Liver (tissue), 9 donors: ENCODE measurements around the gene DAGLA. TPM values are rescaled to one million over a fixed set of nuclear protein-coding genes. Genes with fewer than 3 reads are reported as not detected.

Experiments
- DNase-seq: peaks from one replicate; pipeline ENCODE4 v3.0.0-alpha.2; 2017; ENCODE audit warnings: low spot score
- H3K27ac ChIP-seq, 2 donors: one replicate each; pipeline ENCODE4 v1.7.0; 2013; ENCODE audit warnings: inconsistent platforms in 2 of 2, low read length in 2 of 2, control low read depth in 1 of 2, low read depth in 1 of 2, mild to moderate bottlenecking in 1 of 2
- H3K27me3 ChIP-seq, 4 donors: one replicate each; pipeline versions ENCODE4 v1.6.1 to v1.7.0; 2013; ENCODE audit warnings: low read length in 3 of 4, inconsistent platforms in 1 of 4, mild to moderate bottlenecking in 1 of 4, moderate library complexity in 1 of 4; ENCODE audit not compliant: control insufficient read depth in 4 of 4, insufficient read depth in 4 of 4
- H3K36me3 ChIP-seq, 4 donors: one replicate each; pipeline versions ENCODE4 v1.6.1 to v1.7.0; 2013; ENCODE audit warnings: low read length in 3 of 4, mild to moderate bottlenecking in 3 of 4, low read depth in 1 of 4, moderate library complexity in 1 of 4; ENCODE audit not compliant: control insufficient read depth in 4 of 4, insufficient read depth in 3 of 4
- H3K4me1 ChIP-seq, 4 donors: one replicate each; pipeline versions ENCODE4 v1.6.1 to v1.7.0; 2013; ENCODE audit warnings: low read length in 3 of 4, mild to moderate bottlenecking in 3 of 4, moderate library complexity in 1 of 4; ENCODE audit not compliant: control insufficient read depth in 4 of 4, insufficient read depth in 4 of 4
- H3K4me3 ChIP-seq, 3 donors: one replicate each; pipeline versions ENCODE4 v1.6.1 to v1.7.0; 2013; ENCODE audit warnings: low read length in 3 of 3, control low read depth in 1 of 3, low read depth in 1 of 3, mild to moderate bottlenecking in 1 of 3
- H3K9ac ChIP-seq, 2 donors: one replicate each; pipeline ENCODE4 v1.7.0; 2013; ENCODE audit warnings: low read length in 2 of 2, mild to moderate bottlenecking in 2 of 2, moderate library complexity in 2 of 2, control low read depth in 1 of 2, low read depth in 1 of 2
- H3K9me3 ChIP-seq, 4 donors: one replicate each; pipeline versions ENCODE4 v1.6.1 to v1.7.0; 2013; ENCODE audit warnings: low read length in 3 of 4; ENCODE audit not compliant: control insufficient read depth in 4 of 4
- CTCF ChIP-seq: fragments of 150-350 bp; IDR thresholded peaks from 2 replicates; pipeline ENCODE4 v1.5.1; 2017; ENCODE audit warnings: improper control_type of control experiment, low read depth, low read length; ENCODE audit not compliant: missing input control
- EGR1 ChIP-seq, 2 donors: IDR thresholded peaks; 2 replicates each; pipeline ENCODE4 v1.6.1; 2016 to 2018; ENCODE audit warnings: antibody characterized with exemption in 2 of 2, low read depth in 2 of 2
- FOXA2 ChIP-seq: IDR thresholded peaks from 2 replicates; pipeline ENCODE4 v1.6.1; 2016; ENCODE audit warnings: antibody characterized with exemption
- GABPA ChIP-seq, 2 donors: IDR thresholded peaks in 1 of 2; conservative IDR thresholded peaks in 1 of 2; 2 replicates each; pipeline ENCODE4 v1.6.1; 2016; ENCODE audit warnings: antibody characterized with exemption in 2 of 2, mild to moderate bottlenecking in 1 of 2, moderate library complexity in 1 of 2
- HNF4A ChIP-seq, 2 donors: conservative IDR thresholded peaks; 2 replicates each; pipeline ENCODE4 v1.6.1; 2016; ENCODE audit warnings: antibody characterized with exemption in 2 of 2, mild to moderate bottlenecking in 2 of 2
- HNF4G ChIP-seq: IDR thresholded peaks from 2 replicates; pipeline ENCODE4 v1.6.1; 2016; ENCODE audit warnings: antibody characterized with exemption
- JUND ChIP-seq, 2 donors: IDR thresholded peaks; 2 replicates each; pipeline ENCODE4 v1.6.1; 2016; ENCODE audit warnings: antibody characterized with exemption in 2 of 2
- MAX ChIP-seq: IDR thresholded peaks from 2 replicates; pipeline ENCODE4 v1.6.1; 2016; ENCODE audit warnings: antibody characterized with exemption
- NR2F2 ChIP-seq: IDR thresholded peaks from 2 replicates; pipeline ENCODE4 v1.6.1; 2016; ENCODE audit warnings: antibody characterized with exemption
- RAD21 ChIP-seq, 2 donors: IDR thresholded peaks; 2 replicates each; pipeline ENCODE4 v1.6.1; 2016; ENCODE audit warnings: antibody characterized with exemption in 2 of 2, mild to moderate bottlenecking in 2 of 2
- REST ChIP-seq: IDR thresholded peaks from 2 replicates; pipeline ENCODE4 v1.6.1; 2016; ENCODE audit warnings: antibody characterized with exemption, mild to moderate bottlenecking
- RXRA ChIP-seq, 2 donors: IDR thresholded peaks; 2 replicates each; pipeline ENCODE4 v1.6.1; 2017 to 2018; ENCODE audit warnings: antibody characterized with exemption in 2 of 2, mild to moderate bottlenecking in 1 of 2
- SP1 ChIP-seq: IDR thresholded peaks from 2 replicates; pipeline ENCODE4 v1.6.1; 2018; ENCODE audit warnings: antibody characterized with exemption, mild to moderate bottlenecking
- TAF1 ChIP-seq: conservative IDR thresholded peaks from 2 replicates; pipeline ENCODE4 v1.6.1; 2016; ENCODE audit warnings: antibody characterized with exemption, mild to moderate bottlenecking
- YY1 ChIP-seq: IDR thresholded peaks from 2 replicates; pipeline ENCODE4 v1.6.1; 2016; ENCODE audit warnings: antibody characterized with exemption, mild to moderate bottlenecking
- WGBS: extraction: QIAGEN DNeasy Blood & Tissue Kit; methylation state at CpG from one replicate; pipeline ENCODE4 v1.1.7; 2013; 5-methylcytosine and 5-hydroxymethylcytosine counted together
- polyA plus RNA-seq, 2 donors: library from polyadenylated mRNA; stranded (reverse) in 1 of 2; unstranded in 1 of 2; fragments of 200-250 nt in 1 of 2; fragments of >200 nt in 1 of 2; fragmentation: Nextera tagmentation in 1 of 2; extraction: Ambion mirVana in 1 of 2; gene quantifications; one replicate each; pipeline versions ENCODE4 v1.2.1 to v1.2.3, GENCODE V29; 2013 to 2015
- total RNA-seq, 2 donors: library from RNA; depleted of rRNA; stranded (reverse); fragments of >200 nt; gene quantifications; one replicate each; pipeline ENCODE4 v1.2.3, GENCODE V29; 2014
- TF ChIP-seq, protein P1 (sequence below): IDR thresholded peaks from 2 replicates; pipeline ENCODE4 v1.6.1; 2016; ENCODE audit warnings: antibody characterized with exemption
- donor health status: healthy.
- donor health status: healthy.
- donor health status: healthy.
- donor health status: healthy.
- donor health status: healthy.

Gene DAGLA
- total and polyA plus RNA-seq, 4 donors: 0.13 to 0.84 (median 0.60) TPM

DNA sequence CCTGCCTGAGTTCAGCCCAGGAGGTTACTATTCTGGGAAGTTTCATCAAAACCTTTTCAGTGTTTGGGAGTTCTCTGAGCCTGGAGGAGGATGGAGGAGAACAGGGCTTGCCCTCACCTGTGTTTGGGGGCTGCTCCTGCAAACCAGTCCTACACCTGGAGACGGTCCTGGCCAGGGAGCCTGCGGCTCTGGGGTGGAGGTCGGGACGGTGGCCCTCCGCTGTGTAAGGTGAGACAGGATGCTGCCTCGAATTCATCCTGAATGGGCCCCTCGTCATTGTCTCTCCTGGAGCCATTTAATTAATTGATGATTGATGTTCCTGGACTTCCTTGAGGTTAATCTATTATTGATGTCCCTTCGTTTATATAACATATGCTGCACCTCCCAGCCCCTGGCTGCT lies 6.3 kb downstream of the DAGLA start:
- WGBS: 88% methylated on average over 8 of the region's 8 CpGs
- no peak overlapping the region for H3K9ac ChIP-seq
- no peaks in the 10 kb centered on the region for H3K36me3 ChIP-seq
- no peaks in the 10 kb centered on the region for H3K9me3 ChIP-seq
- no peak overlapping the region for H3K27ac ChIP-seq
- no peak overlapping the region for H3K4me3 ChIP-seq
- TF ChIP-seq SP1: no peak
- no peak for TF ChIP-seq JUND (IDR thresholded peaks at IDR 0.05)
- TF ChIP-seq TAF1: no peak
- no peak for TF ChIP-seq EGR1 (IDR thresholded peaks at IDR 0.05; ENCODE audit: low read depth in 2 of 2)
- TF ChIP-seq, protein P1, sequence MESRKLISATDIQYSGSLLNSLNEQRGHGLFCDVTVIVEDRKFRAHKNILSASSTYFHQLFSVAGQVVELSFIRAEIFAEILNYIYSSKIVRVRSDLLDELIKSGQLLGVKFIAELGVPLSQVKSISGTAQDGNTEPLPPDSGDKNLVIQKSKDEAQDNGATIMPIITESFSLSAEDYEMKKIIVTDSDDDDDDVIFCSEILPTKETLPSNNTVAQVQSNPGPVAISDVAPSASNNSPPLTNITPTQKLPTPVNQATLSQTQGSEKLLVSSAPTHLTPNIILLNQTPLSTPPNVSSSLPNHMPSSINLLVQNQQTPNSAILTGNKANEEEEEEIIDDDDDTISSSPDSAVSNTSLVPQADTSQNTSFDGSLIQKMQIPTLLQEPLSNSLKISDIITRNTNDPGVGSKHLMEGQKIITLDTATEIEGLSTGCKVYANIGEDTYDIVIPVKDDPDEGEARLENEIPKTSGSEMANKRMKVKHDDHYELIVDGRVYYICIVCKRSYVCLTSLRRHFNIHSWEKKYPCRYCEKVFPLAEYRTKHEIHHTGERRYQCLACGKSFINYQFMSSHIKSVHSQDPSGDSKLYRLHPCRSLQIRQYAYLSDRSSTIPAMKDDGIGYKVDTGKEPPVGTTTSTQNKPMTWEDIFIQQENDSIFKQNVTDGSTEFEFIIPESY: no peak
- no peak for TF ChIP-seq FOXA2
- TF ChIP-seq HNF4A (conservative IDR thresholded peaks at IDR 0.05): no peak
- TF ChIP-seq GABPA (IDR thresholded peaks at IDR 0.05 in 1 of 2, conservative IDR thresholded peaks at IDR 0.05 in 1 of 2): no peak
- TF ChIP-seq MAX: no peak
- no peak for TF ChIP-seq RXRA (IDR thresholded peaks at IDR 0.05)
- TF ChIP-seq REST: no peak
- TF ChIP-seq YY1: no peak
- no peak for TF ChIP-seq HNF4G
- TF ChIP-seq CTCF: no peak
- TF ChIP-seq RAD21 (IDR thresholded peaks at IDR 0.05): no peak
- TF ChIP-seq NR2F2: no peak
- peaks cover 0 to 5% (median 0%) of the 10 kb centered on the region in 4 donors for H3K4me1 ChIP-seq
- DNase-seq: no peak
- peaks cover 0 to 4% (median 1%) of the 10 kb centered on the region in 4 donors for H3K27me3 ChIP-seq

- Histone ChIP-seq H3K27me3 (peaks cover 0 to 4% (median 1%) of the 10 kb centered on the region in 4 donors), H3K27ac (no peak overlapping the region), H3K9ac (no peak overlapping the region), H3K4me1 (peaks cover 0 to under 1% (median 0%) of the 10 kb centered on the region in 4 donors), H3K36me3 (no peaks in the 10 kb centered on the region), H3K9me3 (no peaks in the 10 kb centered on the region), H3K4me3 (no peak overlapping the region)
- no peak for DNase-seq
- no peak for TF ChIP-seq GABPA (IDR thresholded peaks at IDR 0.05 in 1 of 2, conservative IDR thresholded peaks at IDR 0.05 in 1 of 2)
- TF ChIP-seq EGR1 (IDR thresholded peaks at IDR 0.05; ENCODE audit: low read depth in 2 of 2): no peak
- no peak for TF ChIP-seq TAF1
- no peak for TF ChIP-seq JUND (IDR thresholded peaks at IDR 0.05)
- TF ChIP-seq RAD21 (IDR thresholded peaks at IDR 0.05): no peak
- no peak for TF ChIP-seq HNF4A (conservative IDR thresholded peaks at IDR 0.05)
- no peak for TF ChIP-seq RXRA (IDR thresholded peaks at IDR 0.05)
- TF ChIP-seq YY1: no peak
- TF ChIP-seq NR2F2: no peak
- TF ChIP-seq HNF4G: no peak
- 94% methylated on average over 11 of the region's 11 CpGs for WGBS
Measured at GRCh38 chr11:61687420-61687819, 7.2 kb downstream of the DAGLA start.
